K562 (cell line): ENCODE data around the gene HELB. TPM values are rescaled to one million over a fixed set of nuclear protein-coding genes. Genes with fewer than 3 reads are reported as not detected.

ENCODE experiments used
- ATAC-seq: fragments of 200-7000 bp; cut with Tn5 transposase; 3 replicates; pipeline ENCODE4 v1.9.1; 2020; ENCODE audit warnings: moderate library complexity
- BruUV-seq: library from RNA; stranded (reverse); fragments of 400-500 nt; replicated peaks from 2 replicates; lab custom pipeline; 2021; lab: Mats Ljungman, UMichigan
- CTCF ChIA-PET: fragments of 300-600 bp; formaldehyde crosslinking; extraction: SDS; loops from one replicate; lab custom pipeline; 2021; ENCODE audit warnings: low intra/inter-chr PET ratio; lab: Yijun Ruan, JAX
- POLR2A ChIA-PET: fragments of 300-600, 350-650 bp; sonication (Branson Sonifier 250); formaldehyde crosslinking; extraction: SDS; loops from one replicate; lab custom pipeline; 2021; ENCODE audit warnings: antibody characterized with exemption, inconsistent platforms; lab: Yijun Ruan, JAX
- DNase-seq, 4 experiments: peaks; one replicate each; pipeline versions ENCODE4 v3.0.0 to v3.0.0-alpha.2; 2011 to 2018; ENCODE audit warnings: low spot score in 3 of 4, mixed read lengths in 3 of 4; ENCODE audit errors: extremely low read depth in 1 of 4
- FAIRE-seq: peaks from 2 replicates; lab custom pipeline; 2011; peaks lifted over from hg19 to GRCh38; lab: Jason Lieb, UNC
- H2AFZ ChIP-seq: 2 replicates; pipeline ENCODE4 v1.6.0; 2011; ENCODE audit warnings: low read depth, low read length, control low read depth, inconsistent platforms
- H3K27ac ChIP-seq: fragments of 200-600 bp; 3 replicates; pipeline ENCODE4 v1.8.0; 2011; ENCODE audit warnings: low read depth, mild to moderate bottlenecking, control low read depth, inconsistent platforms, low read length, moderate library complexity, mixed read lengths; ENCODE audit errors: extremely low read depth
- H3K27me3 ChIP-seq, 2 experiments: fragments of 300-600 bp in 1 of 2; 2 replicates in 1 of 2; 3 replicates in 1 of 2; pipeline versions ENCODE4 v1.6.0 to v1.8.0; 2011; ENCODE audit warnings: inconsistent platforms in 2 of 2, low read length in 2 of 2, mild to moderate bottlenecking in 1 of 2, mixed read lengths in 1 of 2, moderate library complexity in 1 of 2; ENCODE audit not compliant: control insufficient read depth in 2 of 2, insufficient read depth in 2 of 2
- H3K36me3 ChIP-seq: fragments of 300-600 bp; 3 replicates; pipeline ENCODE4 v1.8.0; 2011; ENCODE audit warnings: mild to moderate bottlenecking, low read length, inconsistent platforms; ENCODE audit not compliant: control insufficient read depth, insufficient read depth
- H3K4me1 ChIP-seq, 2 experiments: fragments of 200-600 bp in 1 of 2; replicated peaks in 1 of 2; 2 replicates in 1 of 2; 3 replicates in 1 of 2; pipeline versions ENCODE4 v1.5.1 to v1.8.0; 2011; ENCODE audit warnings: inconsistent platforms in 2 of 2, low read length in 2 of 2, mild to moderate bottlenecking in 1 of 2, mixed read lengths in 1 of 2, moderate library complexity in 1 of 2; ENCODE audit not compliant: control insufficient read depth in 2 of 2, insufficient read depth in 2 of 2
- H3K4me2 ChIP-seq: 2 replicates; pipeline ENCODE4 v1.6.1; 2011; ENCODE audit warnings: low read length, control low read depth, inconsistent platforms, mixed read lengths; ENCODE audit not compliant: insufficient read depth
- H3K4me3 ChIP-seq: fragments of 200-600 bp; sonication (generic), shearing (Covaris generic); 2 replicates; pipeline ENCODE4 v1.5.1; 2016; ENCODE audit warnings: control low read depth, inconsistent platforms
- H3K79me2 ChIP-seq: fragments of 200-600 bp; 3 replicates; pipeline ENCODE4 v1.8.0; 2011; ENCODE audit warnings: low read length, inconsistent platforms; ENCODE audit not compliant: control insufficient read depth, insufficient read depth
- H3K9ac ChIP-seq, 2 experiments: 2 replicates each; pipeline versions ENCODE4 v1.6.0 to v1.6.1; 2011; ENCODE audit warnings: low read depth in 2 of 2, low read length in 2 of 2, control low read depth in 1 of 2, inconsistent platforms in 1 of 2, mild to moderate bottlenecking in 1 of 2, mixed read lengths in 1 of 2; ENCODE audit not compliant: insufficient read depth in 1 of 2
- H3K9me1 ChIP-seq: one replicate; pipeline ENCODE4 v1.6.0; 2011; ENCODE audit warnings: inconsistent platforms, mild to moderate bottlenecking, low read length, moderate library complexity; ENCODE audit not compliant: control insufficient read depth, insufficient read depth
- H3K9me3 ChIP-seq: replicated peaks from 2 replicates; pipeline ENCODE4 v1.5.1; 2011; ENCODE audit warnings: low read depth, low read length, inconsistent platforms; ENCODE audit not compliant: control insufficient read depth, insufficient read depth
- H4K20me1 ChIP-seq: replicated peaks from 2 replicates; pipeline ENCODE4 v1.6.1; 2011; ENCODE audit warnings: low read length, inconsistent platforms, mixed read lengths; ENCODE audit not compliant: control insufficient read depth, insufficient read depth
- BRF1 ChIP-seq: IDR thresholded peaks from 3 replicates; pipeline ENCODE4 v1.6.1; 2011; ENCODE audit warnings: borderline replicate concordance, mild to moderate bottlenecking; ENCODE audit not compliant: insufficient read length; ENCODE audit errors: extremely low read depth
- CBX2 ChIP-seq: fragments of 200-600 bp; sonication (generic); IDR thresholded peaks from one replicate; pipeline ENCODE4 v1.6.1; 2012; ENCODE audit warnings: mild to moderate bottlenecking, low read length, inconsistent platforms; ENCODE audit not compliant: insufficient read depth, poor library complexity, severe bottlenecking
- CCNT2 ChIP-seq: IDR thresholded peaks from 2 replicates; pipeline ENCODE4 v1.6.1; 2011; ENCODE audit warnings: borderline replicate concordance, low read depth, mild to moderate bottlenecking, moderate library complexity, mixed read lengths, low read length; ENCODE audit not compliant: insufficient read length; ENCODE audit errors: extremely low read depth
- NKRF ChIP-seq: fragments of 450-650 bp; IDR thresholded peaks from 2 replicates; pipeline ENCODE4 v1.6.1; 2016; ENCODE audit warnings: borderline replicate concordance
- ZC3H8 ChIP-seq: fragments of 450-650 bp; IDR thresholded peaks from 2 replicates; pipeline ENCODE4 v1.6.1; 2017
- ZNF282 ChIP-seq: sonication (generic); formaldehyde crosslinking; IDR thresholded peaks from 2 replicates; pipeline ENCODE4 v1.8.1; 2023; ENCODE audit warnings: missing genetic modification reagents
- WGBS: fragments of 100-300 bp; shearing (Covaris generic); methylation state at CpG from one replicate; pipeline ENCODE4 v1.1.6; 2016; ENCODE audit warnings: low coverage, mixed read lengths; ENCODE audit not compliant: insufficient coverage; ENCODE audit errors: missing lambda C conversion rate; 5-methylcytosine and 5-hydroxymethylcytosine counted together
- in situ Hi-C: fragments of 300-500 bp; cut with MboI; formaldehyde crosslinking; loops from 4 replicates; pipeline ENCODE4 v1.15.0; 2018; ENCODE audit warnings: inconsistent platforms, mixed read lengths
- intact Hi-C: fragments of 100-400 bp; cut with micrococcal nuclease; formaldehyde crosslinking; loops from 2 replicates; pipeline ENCODE4 v1.14.2; 2022
- polyA plus RNA-seq, 8 experiments: library from polyadenylated mRNA; depleted of rRNA in 4 of 8; stranded (reverse) in 5 of 8; unstranded in 3 of 8; fragments of >200 nt; fragmentation: Nextera tagmentation in 2 of 8; fragmentation: Illumina TruSeq in 1 of 8; extraction: Ambion mirVana in 2 of 8; extraction: Trizol in 1 of 8; gene quantifications; 2 replicates each; pipeline versions ENCODE4 v1.2.1 to v1.2.3, GENCODE V29; 2011 to 2014; ENCODE audit warnings: inconsistent platforms in 1 of 8, missing spikeins in 1 of 8
- total RNA-seq, 7 experiments: library from RNA; depleted of rRNA in 6 of 7; stranded (reverse); fragments of >200 nt in 6 of 7; fragmentation: Illumina TruSeq in 2 of 7; extraction: Trizol in 2 of 7; gene quantifications; 2 replicates each; pipeline versions ENCODE4 v1.2.1 to v1.2.3, GENCODE V29; 2011 to 2021; ENCODE audit warnings: low replicate concordance in 1 of 7

Gene HELB
- total and polyA plus RNA-seq, 9 of the 15 experiments (the other 6 are each of a cell fraction or from before 2014, with no cell fraction given) = 0.74 to 7.6 (median 2.4) TPM

- no peak overlapping the region for H3K4me3 ChIP-seq
- no peak overlapping the region for H2AFZ ChIP-seq
- no peaks in the 10 kb centered on the region for H3K27me3 ChIP-seq
- no peak for ATAC-seq
- no peaks in the 10 kb centered on the region for H3K4me1 ChIP-seq
- H3K9ac ChIP-seq = no peak overlapping the region
- POLR2A ChIA-PET = interaction anchor here (1.4 kb wide), 1 partner anchor 12 kb away, joined by 3 read pairs; no protein-coding TSS in a partner anchor
- 65% methylated on average over 5 of the region's 5 CpGs for WGBS
- no TSS peak for BruUV-seq
- CTCF ChIA-PET = no interaction called here
- FAIRE-seq = no peak
- in situ Hi-C loops = no loop called here
- H3K36me3 ChIP-seq = peaks cover 3% of the 10 kb centered on the region; the same call in 1 of the 3 replicates
- TF ChIP-seq CBX2 (no peak), CCNT2 (no peak), ZNF282 (no peak), BRF1 (no peak), NKRF (no peak), ZC3H8 (no peak)
- TF ChIP-seq, all 486 proteins: peak for 0
- Histone ChIP-seq H3K9me1 (no peaks in the 10 kb centered on the region), H3K79me2 (no peaks in the 10 kb centered on the region), H3K9me3 (no peaks in the 10 kb centered on the region), H3K27ac (no peak overlapping the region), H4K20me1 (no peaks in the 10 kb centered on the region), H3K4me2 (no peak overlapping the region)
- DNase-seq = no peak
- intact Hi-C loops = no loop called here
Measured at GRCh38 chr12:66329941-66330340, 27.6 kb downstream of the HELB start.
